22Rv1 (cell line): ENCODE results near the gene COTL1.

Experiments used
- CTCF ChIP-seq: fragments of 450-650 bp; IDR thresholded peaks from 2 replicates; pipeline ENCODE4 v1.5.1; 2017; ENCODE audit warnings: mild to moderate bottlenecking
- ZFX ChIP-seq: fragments of 450-650 bp; IDR thresholded peaks from 2 replicates; pipeline ENCODE4 v1.6.1; 2017; ENCODE audit warnings: antibody characterized with exemption, borderline replicate concordance

DNA sequence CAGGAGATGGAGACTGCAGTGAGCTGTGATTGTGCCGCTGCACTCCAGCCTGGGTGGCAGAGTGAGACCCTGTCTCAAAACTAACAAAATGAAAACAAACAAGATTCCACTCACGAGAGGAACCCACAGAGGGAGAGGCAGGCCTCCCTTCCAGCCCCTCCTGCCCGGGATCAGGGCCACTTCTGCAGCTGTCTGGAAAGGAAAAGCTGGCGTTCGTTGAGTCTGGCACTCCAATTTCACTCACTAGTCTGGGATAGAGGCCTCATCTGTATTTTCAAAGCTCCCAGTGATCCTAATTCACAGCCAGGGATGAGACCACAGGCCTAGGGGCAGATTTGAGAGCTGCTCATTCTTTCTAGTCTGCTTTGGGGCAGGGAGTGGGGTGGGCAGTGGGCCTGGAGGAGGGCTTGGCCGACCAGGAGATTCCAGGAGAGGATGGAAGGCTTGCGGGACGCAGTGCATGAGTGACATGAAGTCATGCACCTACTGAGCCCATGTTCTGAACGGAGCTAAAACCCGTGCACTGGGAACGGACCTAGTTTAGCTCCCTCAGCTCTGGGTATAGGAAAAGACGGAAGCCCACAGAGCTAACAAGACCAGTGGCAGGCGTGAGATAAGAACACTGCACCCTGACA lies 54.0 kb downstream of the COTL1 start:
- TF ChIP-seq CTCF (no peak), ZFX (no peak)
